Right atrium auricular region (tissue), 2 donors: ENCODE measurements around the gene CHRM2. TPM values are rescaled to one million over a fixed set of nuclear protein-coding genes. Genes with fewer than 3 reads are reported as not detected.

Experiments used
- DNase-seq: peaks from one replicate; pipeline ENCODE4 v3.0.0-alpha.2; 2019; ENCODE audit warnings: low spot score
- H3K27ac ChIP-seq, 2 donors: fragments of 200-600 bp; sonication (generic); 1 replicate in 1 of 2; 2 replicates in 1 of 2; pipeline ENCODE4 v1.5.1; 2016 to 2019
- H3K27me3 ChIP-seq, 2 donors: fragments of 200-600 bp; sonication (generic); one replicate each; pipeline versions ENCODE4 v1.5.1 to v1.6.0; 2017 to 2019
- H3K36me3 ChIP-seq: fragments of 200-600 bp; sonication (generic); one replicate; pipeline ENCODE4 v1.5.1; 2016
- H3K4me1 ChIP-seq, 2 donors: fragments of 200-600 bp; sonication (generic); one replicate each; pipeline versions ENCODE4 v1.5.1 to v1.6.0; 2017 to 2019
- H3K4me3 ChIP-seq, 2 donors: fragments of 200-600 bp; sonication (generic); 1 replicate in 1 of 2; 2 replicates in 1 of 2; pipeline ENCODE4 v1.5.1; 2017 to 2019; ENCODE audit warnings: mild to moderate bottlenecking in 1 of 2, moderate library complexity in 1 of 2
- H3K9me3 ChIP-seq, 2 donors: fragments of 200-600 bp; sonication (generic); one replicate each; pipeline ENCODE4 v1.5.1; 2019
- microRNA counts, 2 donors: library from miRNA; unstranded; fragments of <30 nt; microRNA quantifications; one replicate each; lab custom pipeline; 2016 to 2017
- microRNA-seq, 2 donors: library from miRNA; unstranded; fragments of <30 nt; microRNA quantifications; one replicate each; pipeline ENCODE4, GENCODE V29; 2016 to 2017; ENCODE audit warnings: borderline number of aligned reads in 2 of 2, borderline replicate concordance in 1 of 2
- total RNA-seq, 2 donors: library from RNA; depleted of rRNA; stranded (reverse); fragments of >200 nt; gene quantifications; one replicate each; pipeline ENCODE4 v1.1.0, GENCODE V29; 2016
- TF ChIP-seq, protein P1 (sequence below), 2 donors: fragments of 200-600 bp; sonication (generic); IDR thresholded peaks; one replicate each; pipeline ENCODE4 v1.5.1; 2019; ENCODE audit warnings: antibody characterized with exemption in 2 of 2

The CHRM2 gene
- total RNA-seq, 2 donors from 2014 or later, result 55.3 to 123 TPM

GRCh38 chr7:137045573-137045972 lies 177.1 kb downstream of the CHRM2 start:
- DNase-seq, result no peak
- H3K9me3 ChIP-seq, result peaks cover 0 to 6% of the 10 kb centered on the region in 2 donors
- H3K4me3 ChIP-seq, result no peak overlapping the region
- H3K27ac ChIP-seq, result no peak overlapping the region
- no peaks in the 10 kb centered on the region for H3K27me3 ChIP-seq
- peaks cover 0 to 5% of the 10 kb centered on the region in 2 donors for H3K4me1 ChIP-seq
- TF ChIP-seq, protein P1, sequence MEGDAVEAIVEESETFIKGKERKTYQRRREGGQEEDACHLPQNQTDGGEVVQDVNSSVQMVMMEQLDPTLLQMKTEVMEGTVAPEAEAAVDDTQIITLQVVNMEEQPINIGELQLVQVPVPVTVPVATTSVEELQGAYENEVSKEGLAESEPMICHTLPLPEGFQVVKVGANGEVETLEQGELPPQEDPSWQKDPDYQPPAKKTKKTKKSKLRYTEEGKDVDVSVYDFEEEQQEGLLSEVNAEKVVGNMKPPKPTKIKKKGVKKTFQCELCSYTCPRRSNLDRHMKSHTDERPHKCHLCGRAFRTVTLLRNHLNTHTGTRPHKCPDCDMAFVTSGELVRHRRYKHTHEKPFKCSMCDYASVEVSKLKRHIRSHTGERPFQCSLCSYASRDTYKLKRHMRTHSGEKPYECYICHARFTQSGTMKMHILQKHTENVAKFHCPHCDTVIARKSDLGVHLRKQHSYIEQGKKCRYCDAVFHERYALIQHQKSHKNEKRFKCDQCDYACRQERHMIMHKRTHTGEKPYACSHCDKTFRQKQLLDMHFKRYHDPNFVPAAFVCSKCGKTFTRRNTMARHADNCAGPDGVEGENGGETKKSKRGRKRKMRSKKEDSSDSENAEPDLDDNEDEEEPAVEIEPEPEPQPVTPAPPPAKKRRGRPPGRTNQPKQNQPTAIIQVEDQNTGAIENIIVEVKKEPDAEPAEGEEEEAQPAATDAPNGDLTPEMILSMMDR (IDR thresholded peaks at IDR 0.05), result no peak
- H3K36me3 ChIP-seq, result no peaks in the 10 kb centered on the region

- H3K27ac ChIP-seq, result no peak overlapping the region
- H3K4me1 ChIP-seq, result no peaks in the 10 kb centered on the region
- H3K9me3 ChIP-seq, result no peaks in the 10 kb centered on the region
- H3K36me3 ChIP-seq, result no peaks in the 10 kb centered on the region
- H3K27me3 ChIP-seq, result no peaks in the 10 kb centered on the region
- H3K4me3 ChIP-seq, result no peak overlapping the region
- TF ChIP-seq, protein P1 (IDR thresholded peaks at IDR 0.05), result no peak
- DNase-seq, result no peak
Measured at GRCh38 chr7:137069249-137069963, 201.0 kb downstream of the CHRM2 start.

MicroRNAs encoded within 50 kb of the gene (microRNA counts, 767-probe panel; counts per million panel counts)
- microRNA hsa-miR-490-3p (lab: Ali Mortazavi, UCI) (0 to 2,418 counts per million in 2 donors), microRNA hsa-miR-490-5p (lab: Ali Mortazavi, UCI) (0 to 496 counts per million in 2 donors)

Small RNA genes within 50 kb of the gene (microRNA-seq; reads per million reads assigned to microRNA genes)
- gene MIR490, result 281 to 801 reads per million in 2 donors
